GM19025 (cell line): ENCODE measurements around the gene DAB1.

ENCODE experiments used
- ATAC-seq: cut with Tn5 transposase; IDR thresholded peaks from one replicate; pipeline ENCODE4 v1.9.1; 2021; ENCODE audit warnings: mild to moderate bottlenecking, low read depth, moderate library complexity; ENCODE audit not compliant: unreplicated experiment

The DAB1 gene

GRCh38 chr1:57188168-57188567, 235.7 kb downstream of the DAB1 start:
- ATAC-seq: no peak

GRCh38 chr1:57186455-57186854, 237.4 kb downstream of the DAB1 start:
- ATAC-seq: no peak

DNA sequence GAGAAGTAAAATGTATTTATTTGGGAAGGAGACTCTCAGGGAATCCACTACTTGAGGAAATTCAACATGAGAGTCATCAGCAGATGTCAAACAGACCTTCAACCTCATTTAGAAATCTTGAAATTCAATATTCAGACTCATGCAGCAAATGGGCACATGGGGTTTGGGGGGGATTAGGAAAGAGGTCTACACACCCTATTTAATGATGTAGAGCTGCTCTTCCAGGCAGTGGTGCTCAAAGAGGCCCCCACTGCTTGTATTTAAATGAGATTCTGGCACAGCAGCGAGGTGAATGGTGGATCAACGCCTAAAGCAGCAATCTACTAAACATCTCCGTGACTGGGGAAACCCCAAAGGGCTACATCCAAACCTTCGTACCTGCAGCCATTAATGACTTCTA, 244.9 kb downstream of the DAB1 start:
- ATAC-seq: no peak

- ATAC-seq: no peak
Observed at GRCh38 chr1:57175506-57175905, 248.4 kb downstream of the DAB1 start.

DNA sequence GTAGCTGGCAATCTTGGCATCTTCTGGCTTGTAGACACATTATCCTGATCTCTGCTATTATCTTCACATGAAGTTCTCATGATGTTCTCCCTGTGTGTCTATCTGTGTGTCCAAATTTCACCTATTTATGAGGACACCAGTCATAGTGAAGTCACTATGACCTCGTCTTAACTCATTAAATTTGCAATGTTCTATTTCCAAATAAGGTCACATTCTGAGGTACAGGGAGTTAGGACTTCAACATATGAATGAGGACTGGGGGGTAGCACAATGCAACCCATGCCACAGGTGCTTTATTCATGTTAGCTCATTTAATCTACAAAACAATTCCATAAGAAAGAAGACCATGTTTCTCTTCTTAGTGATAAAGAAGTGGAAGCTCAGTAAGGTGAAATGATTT, 251.8 kb downstream of the DAB1 start:
- no peak for ATAC-seq

DNA sequence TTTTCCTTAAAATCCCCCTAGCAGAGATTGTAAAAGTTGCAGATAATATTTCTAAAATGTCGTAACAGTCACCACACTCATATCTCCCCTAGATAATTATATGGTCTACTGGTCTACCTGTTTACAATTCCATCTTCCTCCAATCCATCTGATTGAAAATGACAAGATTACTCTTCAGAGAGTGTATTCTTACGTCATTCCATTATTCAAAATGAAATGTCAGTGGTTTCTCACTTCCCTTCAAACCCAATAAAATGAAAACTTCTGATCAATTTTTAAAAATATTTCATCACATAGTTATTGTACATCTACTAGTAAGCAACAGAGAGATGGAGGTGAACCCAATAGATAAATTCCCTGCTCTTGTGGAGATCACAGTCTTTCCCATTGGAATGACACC, 255.9 kb downstream of the DAB1 start:
- ATAC-seq: no peak

GRCh38 chr1:57165546-57165945, 258.3 kb downstream of the DAB1 start:
- no peak for ATAC-seq

DNA sequence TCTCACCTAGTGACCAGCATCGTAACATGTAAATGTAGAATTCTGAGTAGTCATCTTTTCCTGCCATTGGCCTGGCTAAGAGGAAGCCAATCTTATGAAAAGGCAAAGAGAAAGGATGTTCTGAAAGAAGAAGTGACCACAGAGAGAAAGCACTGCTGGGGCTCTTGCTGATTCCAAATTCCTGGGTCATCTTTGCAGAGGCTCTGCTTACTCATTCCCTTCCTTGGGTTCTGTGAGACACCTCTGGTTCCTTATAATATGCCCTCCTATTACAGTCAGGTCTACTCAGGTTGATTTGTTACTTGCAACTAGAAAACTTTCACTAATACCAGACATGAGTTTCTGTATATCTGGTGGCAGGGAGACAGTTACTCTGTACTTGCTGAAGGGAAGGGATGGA, 259.3 kb downstream of the DAB1 start:
- ATAC-seq: no peak

DNA sequence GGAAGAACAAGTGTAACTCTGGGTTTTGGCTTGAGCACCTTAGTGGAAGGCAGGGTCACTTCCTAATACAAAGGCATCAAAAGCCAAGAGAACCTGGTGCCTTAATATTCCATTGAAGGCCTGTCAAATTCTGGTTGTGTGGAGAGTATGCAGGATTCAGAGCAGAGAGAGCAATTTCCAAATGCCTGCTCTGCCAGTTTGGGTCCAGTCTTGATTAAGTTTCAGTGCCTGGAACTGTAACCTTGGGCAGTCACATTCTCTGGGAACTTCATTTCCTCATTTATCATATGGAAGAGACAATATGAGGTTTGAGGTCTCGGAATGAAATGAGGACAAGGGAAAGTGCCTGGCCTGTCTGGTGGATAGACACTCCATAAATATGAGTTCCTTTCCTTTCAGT, 260.1 kb downstream of the DAB1 start:
- ATAC-seq: no peak

DNA sequence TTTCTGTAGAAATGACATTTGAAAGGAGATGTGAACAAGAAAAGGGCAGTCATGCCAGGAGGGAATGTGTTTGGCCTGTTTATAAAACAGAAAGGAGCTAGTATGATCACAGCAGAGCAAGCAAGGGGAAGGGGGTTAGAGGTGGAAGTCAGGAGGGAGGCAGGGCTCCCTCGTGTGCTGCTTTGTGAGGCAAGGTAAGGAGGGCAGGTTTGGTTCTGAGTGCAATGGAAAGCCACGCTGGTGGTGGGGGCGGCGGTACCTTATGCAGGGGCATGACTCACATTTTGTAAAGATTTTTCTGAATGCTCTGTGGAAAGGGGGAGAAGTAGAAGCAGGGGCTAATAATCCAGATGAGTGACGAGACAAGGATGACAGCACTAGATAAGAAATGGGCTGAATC, 260.5 kb downstream of the DAB1 start:
- ATAC-seq: no peak

DNA sequence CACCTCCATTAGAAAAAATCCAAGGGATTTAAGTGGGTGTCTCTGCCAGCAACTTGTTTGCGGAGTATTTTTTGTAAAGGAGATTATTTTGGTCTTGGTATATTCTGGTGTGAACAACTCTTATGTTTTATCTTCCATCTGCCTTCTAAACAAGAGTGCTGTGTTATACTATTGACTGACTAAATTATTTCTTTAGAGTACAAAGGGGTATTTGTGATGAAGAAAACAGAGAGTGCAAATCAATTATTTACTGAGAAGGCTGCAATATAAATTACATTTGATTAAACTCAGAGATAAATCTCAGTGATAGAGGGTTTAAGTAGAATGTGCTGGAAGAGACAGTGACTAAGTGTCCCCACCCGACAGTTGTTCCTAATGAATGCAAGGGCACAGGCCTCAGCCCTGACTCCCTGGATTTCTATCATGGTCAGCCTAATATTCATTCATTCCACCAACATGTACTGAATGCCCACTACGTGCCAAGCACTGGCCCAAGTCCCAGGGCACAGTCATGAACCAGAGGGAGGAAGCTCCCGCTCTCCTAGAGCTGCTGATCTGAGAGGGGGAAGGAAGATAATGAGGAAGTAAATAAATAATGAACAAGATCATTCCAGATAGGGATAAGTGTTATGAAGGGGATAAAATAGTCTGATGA, 261.1 kb downstream of the DAB1 start:
- no peak for ATAC-seq

GRCh38 chr1:57160594-57160993, 263.3 kb downstream of the DAB1 start:
- ATAC-seq: no peak

DNA sequence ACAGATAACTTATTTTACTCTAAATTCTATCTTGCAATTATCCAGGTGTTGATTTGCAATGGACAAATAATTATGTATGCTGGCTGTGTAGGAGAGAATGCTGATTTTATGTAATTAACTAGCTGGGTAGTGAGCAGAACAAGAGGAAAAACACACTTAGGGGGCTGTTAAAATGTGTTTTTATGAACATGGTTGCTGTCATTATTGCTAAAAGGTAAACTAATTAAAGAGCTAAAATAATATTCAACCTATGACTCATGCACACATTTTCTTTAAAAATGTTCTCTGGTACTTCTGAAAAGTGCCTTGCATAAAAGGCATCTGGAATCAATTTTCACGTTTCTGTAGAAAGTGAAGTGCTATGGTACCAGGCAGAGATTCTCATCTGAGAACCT, 265.3 kb downstream of the DAB1 start:
- ATAC-seq: no peak

- ATAC-seq: no peak
Observed at GRCh38 chr1:57157818-57158603, 265.8 kb downstream of the DAB1 start.

- no peak for ATAC-seq
Observed at GRCh38 chr1:57156907-57157306, 267.0 kb downstream of the DAB1 start.

GRCh38 chr1:57146100-57146499, 277.8 kb downstream of the DAB1 start:
- no peak for ATAC-seq

DNA sequence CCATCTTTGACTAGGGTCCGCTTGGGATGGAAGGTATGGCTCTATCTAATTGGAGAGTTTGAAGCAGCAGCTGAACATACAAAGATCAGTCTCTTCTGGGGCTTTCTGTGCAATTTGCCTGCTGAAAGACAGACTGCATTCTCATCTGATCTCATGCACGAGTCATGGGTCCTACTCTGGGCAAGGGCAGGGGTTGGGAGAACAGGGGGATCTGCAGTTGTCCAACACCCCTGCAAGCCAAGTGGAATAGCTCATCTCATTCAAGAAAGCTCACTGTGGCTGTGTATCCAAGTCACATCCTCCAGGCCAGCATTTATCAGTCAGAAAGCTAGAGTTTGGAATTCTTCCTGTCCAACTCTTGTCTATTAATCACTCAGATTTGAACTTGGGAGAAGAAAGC, 280.9 kb downstream of the DAB1 start:
- no peak for ATAC-seq

DNA sequence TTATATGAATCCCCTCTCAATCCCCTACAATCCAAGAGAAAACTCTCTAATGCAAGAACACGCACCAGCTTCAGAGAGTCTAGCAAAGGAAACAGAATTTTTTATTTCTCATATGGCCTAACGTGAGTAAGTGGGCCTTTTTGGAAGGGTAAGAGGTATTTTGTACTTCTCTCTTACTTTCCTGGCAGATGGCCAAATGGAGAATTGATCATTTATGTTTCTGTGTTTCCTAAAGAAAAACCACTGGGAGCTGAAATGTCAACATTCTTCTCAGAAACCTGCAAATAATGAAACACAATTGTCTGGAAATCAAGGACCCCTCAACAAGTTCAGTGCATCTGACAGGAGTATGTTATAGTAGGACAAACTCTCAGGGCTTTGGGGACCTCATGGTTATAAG, 281.7 kb downstream of the DAB1 start:
- ATAC-seq: no peak

GRCh38 chr1:57138432-57139078, 285.3 kb downstream of the DAB1 start:
- no peak for ATAC-seq

DNA sequence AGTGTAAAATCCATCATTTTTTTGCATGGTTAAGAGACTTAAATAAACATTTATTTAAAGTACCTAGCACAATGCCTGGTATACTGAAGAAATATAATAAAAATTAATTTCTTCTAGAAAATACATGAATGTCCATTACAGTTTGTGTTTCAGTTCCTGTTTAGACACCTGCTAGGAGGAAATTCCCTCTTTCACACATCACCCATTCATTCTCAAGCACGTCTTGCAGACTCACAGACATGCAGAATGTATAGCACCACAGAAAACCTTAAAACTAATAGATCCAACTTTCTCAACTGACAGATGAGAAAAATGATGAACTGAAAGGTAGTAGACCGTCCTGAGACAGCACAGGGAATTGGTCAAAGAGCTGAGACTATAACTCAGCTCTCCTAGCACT, 285.9 kb downstream of the DAB1 start:
- ATAC-seq: no peak

DNA sequence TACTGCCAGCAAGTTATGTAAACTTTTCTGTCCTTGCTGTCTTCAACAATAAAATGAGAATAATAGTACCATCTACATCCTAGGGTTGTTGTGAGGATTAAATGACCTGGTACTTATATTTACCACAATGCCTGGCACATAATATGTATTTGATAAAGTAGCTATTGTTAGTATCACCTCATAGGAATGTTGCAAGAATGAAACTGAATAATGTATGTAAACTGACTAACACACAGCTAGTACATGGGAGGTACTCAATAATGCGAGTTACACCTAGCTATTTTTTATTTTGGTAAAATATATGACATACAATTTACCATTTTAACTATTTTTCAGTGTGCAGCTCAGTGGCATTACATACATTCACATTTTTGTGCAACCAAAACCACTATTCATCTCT, 289.1 kb downstream of the DAB1 start:
- no peak for ATAC-seq

- no peak for ATAC-seq
Observed at GRCh38 chr1:57133686-57134085, 290.2 kb downstream of the DAB1 start.
